Prostate gland (tissue), 2 donors: ENCODE results near the gene PEMT.

Experiments
- POLR2A ChIP-seq: fragments of 450-650 bp; IDR thresholded peaks from one replicate; pipeline ENCODE4 v1.6.1; 2016; ENCODE audit warnings: antibody characterized with exemption, mild to moderate bottlenecking
- POLR2AphosphoS5 ChIP-seq: sonication (generic); formaldehyde crosslinking; IDR thresholded peaks from one replicate; pipeline ENCODE4 v1.6.1; 2017; ENCODE audit warnings: antibody characterized with exemption
- TF ChIP-seq, protein P1 (sequence below), 4 experiments: fragments of 200-600 bp in 2 of 4; fragments of 450-650 bp in 2 of 4; sonication (generic) in 2 of 4; IDR thresholded peaks; 1 replicate in 3 of 4; 2 replicates in 1 of 4; pipeline ENCODE4 v1.5.1; 2016 to 2019; ENCODE audit warnings: antibody characterized with exemption in 4 of 4, mild to moderate bottlenecking in 2 of 4, moderate library complexity in 2 of 4

DNA sequence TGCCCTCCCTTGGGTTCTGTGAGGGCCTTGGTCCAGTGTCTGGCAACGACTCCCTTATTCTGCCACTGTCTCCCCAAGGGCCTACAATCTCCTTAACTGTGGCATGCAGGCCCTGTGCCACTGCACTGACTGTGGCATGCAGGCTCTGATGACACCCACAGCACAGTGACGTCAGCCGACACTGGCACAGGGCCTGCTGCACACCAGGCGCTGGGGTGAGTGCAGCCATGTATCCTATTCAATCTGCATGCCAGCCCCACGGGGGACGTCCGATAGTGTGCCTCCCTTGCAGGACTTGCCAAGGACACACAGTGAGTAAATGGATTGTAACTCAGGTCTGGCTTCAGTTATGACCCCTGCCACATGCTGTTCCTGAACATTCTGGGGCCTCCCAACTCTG lies 55.6 kb downstream of the PEMT start:
- TF ChIP-seq, protein P1, sequence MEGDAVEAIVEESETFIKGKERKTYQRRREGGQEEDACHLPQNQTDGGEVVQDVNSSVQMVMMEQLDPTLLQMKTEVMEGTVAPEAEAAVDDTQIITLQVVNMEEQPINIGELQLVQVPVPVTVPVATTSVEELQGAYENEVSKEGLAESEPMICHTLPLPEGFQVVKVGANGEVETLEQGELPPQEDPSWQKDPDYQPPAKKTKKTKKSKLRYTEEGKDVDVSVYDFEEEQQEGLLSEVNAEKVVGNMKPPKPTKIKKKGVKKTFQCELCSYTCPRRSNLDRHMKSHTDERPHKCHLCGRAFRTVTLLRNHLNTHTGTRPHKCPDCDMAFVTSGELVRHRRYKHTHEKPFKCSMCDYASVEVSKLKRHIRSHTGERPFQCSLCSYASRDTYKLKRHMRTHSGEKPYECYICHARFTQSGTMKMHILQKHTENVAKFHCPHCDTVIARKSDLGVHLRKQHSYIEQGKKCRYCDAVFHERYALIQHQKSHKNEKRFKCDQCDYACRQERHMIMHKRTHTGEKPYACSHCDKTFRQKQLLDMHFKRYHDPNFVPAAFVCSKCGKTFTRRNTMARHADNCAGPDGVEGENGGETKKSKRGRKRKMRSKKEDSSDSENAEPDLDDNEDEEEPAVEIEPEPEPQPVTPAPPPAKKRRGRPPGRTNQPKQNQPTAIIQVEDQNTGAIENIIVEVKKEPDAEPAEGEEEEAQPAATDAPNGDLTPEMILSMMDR (IDR thresholded peaks at IDR 0.05) = no peak
- no peak for TF ChIP-seq POLR2A
- peak; percentile 79 for TF ChIP-seq POLR2AphosphoS5
